ENCODE data around the gene TDG. TPM values are rescaled to one million over a fixed set of nuclear protein-coding genes. Genes with fewer than 3 reads are reported as not detected.

TDG gene
- total RNA-seq, 2 donors from 2014 or later = 53.4 to 58.1 TPM

DNA sequence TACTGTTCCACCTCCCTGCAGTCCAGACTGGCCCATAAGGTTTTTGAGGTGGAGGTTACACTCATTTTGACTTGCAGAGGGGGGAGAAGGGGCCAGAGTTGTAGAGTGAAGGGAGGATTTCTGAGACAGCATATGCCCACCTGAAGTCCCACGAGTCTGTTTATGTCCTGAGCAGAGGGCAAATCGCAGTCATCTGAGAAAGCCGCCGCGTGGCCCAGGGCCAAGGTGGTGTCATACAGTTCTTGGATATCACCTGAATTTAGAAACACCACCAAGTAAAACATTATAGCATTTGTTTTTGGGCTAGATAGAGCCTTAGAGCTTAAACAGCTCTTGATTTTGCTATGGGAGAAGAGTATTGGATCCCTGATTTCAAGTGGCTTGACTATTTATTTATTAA lies 30.9 kb downstream of the TDG start:
- Histone ChIP-seq H3K9ac (ENCODE audit: extremely low read depth, low read length, poor library complexity, severe bottlenecking) (no peak overlapping the region), H3K4me1 (ENCODE audit: control insufficient read depth, insufficient read depth, low read length) (no peaks in the 10 kb centered on the region), H3K36me3 (ENCODE audit: control insufficient read depth, insufficient read depth, low read length) (no peaks in the 10 kb centered on the region), H3K27me3 (ENCODE audit: control insufficient read depth, insufficient read depth, low read length, poor library complexity, severe bottlenecking) (no peaks in the 10 kb centered on the region), H3K9me3 (ENCODE audit: control insufficient read depth, low read length) (no peaks in the 10 kb centered on the region), H3K27ac (ENCODE audit: low read depth, low read length) (no peak overlapping the region), H3K4me3 (ENCODE audit: low read length) (no peak overlapping the region)
- Mint-ChIP-seq H3K9me3 (no peaks in the 10 kb centered on the region), H3K4me1 (peaks cover 4% of the 10 kb centered on the region), H3K27me3 (ENCODE audit: insufficient read depth) (peaks cover 5% of the 10 kb centered on the region), H3K4me3 (no peak overlapping the region), H3K27ac (no peak overlapping the region), H3K36me3 (ENCODE audit: low read depth) (no peaks in the 10 kb centered on the region)
- TF ChIP-seq, protein P1, sequence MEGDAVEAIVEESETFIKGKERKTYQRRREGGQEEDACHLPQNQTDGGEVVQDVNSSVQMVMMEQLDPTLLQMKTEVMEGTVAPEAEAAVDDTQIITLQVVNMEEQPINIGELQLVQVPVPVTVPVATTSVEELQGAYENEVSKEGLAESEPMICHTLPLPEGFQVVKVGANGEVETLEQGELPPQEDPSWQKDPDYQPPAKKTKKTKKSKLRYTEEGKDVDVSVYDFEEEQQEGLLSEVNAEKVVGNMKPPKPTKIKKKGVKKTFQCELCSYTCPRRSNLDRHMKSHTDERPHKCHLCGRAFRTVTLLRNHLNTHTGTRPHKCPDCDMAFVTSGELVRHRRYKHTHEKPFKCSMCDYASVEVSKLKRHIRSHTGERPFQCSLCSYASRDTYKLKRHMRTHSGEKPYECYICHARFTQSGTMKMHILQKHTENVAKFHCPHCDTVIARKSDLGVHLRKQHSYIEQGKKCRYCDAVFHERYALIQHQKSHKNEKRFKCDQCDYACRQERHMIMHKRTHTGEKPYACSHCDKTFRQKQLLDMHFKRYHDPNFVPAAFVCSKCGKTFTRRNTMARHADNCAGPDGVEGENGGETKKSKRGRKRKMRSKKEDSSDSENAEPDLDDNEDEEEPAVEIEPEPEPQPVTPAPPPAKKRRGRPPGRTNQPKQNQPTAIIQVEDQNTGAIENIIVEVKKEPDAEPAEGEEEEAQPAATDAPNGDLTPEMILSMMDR (conservative IDR thresholded peaks at IDR 0.05) = no peak
- DNase-seq = no peak
- WGBS, 2 experiments (ENCODE audit: insufficient coverage in 1 of 2, insufficient read length in 1 of 2) = 99 to 100% methylated on average over 1 to 5 of the region's 5 CpGs

DNA sequence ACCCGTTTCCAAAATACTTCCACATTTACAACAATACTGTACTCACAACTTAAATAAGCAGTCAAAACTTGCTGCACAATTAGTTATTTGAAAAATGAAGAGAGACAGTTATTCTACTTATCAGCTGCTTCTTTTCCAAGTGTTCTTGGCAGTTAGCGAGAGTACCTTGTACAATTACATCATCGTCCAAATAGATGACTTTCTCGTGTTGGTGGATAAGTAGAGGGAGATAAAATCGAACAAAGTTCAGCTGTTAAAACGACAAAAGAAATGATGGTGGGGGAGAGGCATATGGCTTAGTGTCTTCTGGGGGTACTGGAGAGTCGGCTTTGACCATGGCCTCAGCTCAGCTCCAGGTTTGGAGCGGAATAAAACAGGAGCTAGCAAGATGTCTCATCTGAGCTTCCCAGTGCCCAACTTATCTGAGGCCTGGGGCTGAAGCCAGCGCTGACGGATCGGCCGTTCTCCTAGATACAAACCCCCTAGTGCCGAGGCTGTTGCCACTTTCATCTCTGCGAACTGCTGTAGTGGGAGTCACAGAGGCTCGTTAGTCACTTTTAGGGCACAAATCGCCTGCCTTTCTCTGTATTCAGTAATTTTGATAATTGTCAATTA lies 31.7 kb downstream of the TDG start:
- no peaks in the 10 kb centered on the region for H3K36me3 Mint-ChIP-seq (ENCODE audit: low read depth)
- Histone ChIP-seq H3K9me3 (ENCODE audit: control insufficient read depth, low read length) (no peaks in the 10 kb centered on the region), H3K27me3 (ENCODE audit: control insufficient read depth, insufficient read depth, low read length, poor library complexity, severe bottlenecking) (no peaks in the 10 kb centered on the region), H3K4me1 (ENCODE audit: control insufficient read depth, insufficient read depth, low read length) (no peaks in the 10 kb centered on the region), H3K9ac (ENCODE audit: extremely low read depth, low read length, poor library complexity, severe bottlenecking) (no peak overlapping the region), H3K36me3 (ENCODE audit: control insufficient read depth, insufficient read depth, low read length) (no peaks in the 10 kb centered on the region), H3K4me3 (ENCODE audit: low read length) (no peak overlapping the region), H3K27ac (ENCODE audit: low read depth, low read length) (no peak overlapping the region)
- DNase-seq = no peak
- TF ChIP-seq, protein P1 (conservative IDR thresholded peaks at IDR 0.05) = no peak
- WGBS, 2 experiments (ENCODE audit: insufficient coverage in 1 of 2, insufficient read length in 1 of 2) = 92 to 98% methylated on average over 7 to 16 of the region's 16 CpGs
- H3K4me3 Mint-ChIP-seq = no peak overlapping the region
- H3K27ac Mint-ChIP-seq = no peak overlapping the region
- H3K9me3 Mint-ChIP-seq = no peaks in the 10 kb centered on the region
- peaks cover 5% of the 10 kb centered on the region for H3K27me3 Mint-ChIP-seq (ENCODE audit: insufficient read depth)
- peaks cover 4% of the 10 kb centered on the region for H3K4me1 Mint-ChIP-seq

DNA sequence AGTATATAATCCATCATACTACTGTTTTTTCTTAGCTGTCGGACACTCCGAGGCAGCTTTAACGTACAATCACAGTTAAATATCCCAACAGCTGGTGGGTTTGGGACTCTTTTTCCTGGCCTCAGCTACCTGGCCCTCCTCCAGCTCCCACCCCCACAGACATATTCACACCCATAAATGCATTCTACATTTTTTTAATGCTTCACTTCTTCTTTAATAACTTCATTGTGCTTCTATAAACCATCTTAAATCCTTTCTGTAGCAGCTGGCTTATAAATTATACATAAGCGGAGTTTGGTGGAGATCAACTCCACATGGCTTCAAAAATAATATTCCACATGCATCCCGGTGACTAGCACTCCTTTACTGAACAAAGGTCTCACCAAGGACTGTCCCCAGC lies 33.3 kb downstream of the TDG start:
- Mint-ChIP-seq H3K27me3 (ENCODE audit: insufficient read depth) (peaks cover 14% of the 10 kb centered on the region), H3K9me3 (no peaks in the 10 kb centered on the region), H3K27ac (no peak overlapping the region), H3K4me1 (peaks cover 4% of the 10 kb centered on the region), H3K36me3 (ENCODE audit: low read depth) (no peaks in the 10 kb centered on the region), H3K4me3 (no peak overlapping the region)
- Histone ChIP-seq H3K4me3 (ENCODE audit: low read length) (no peak overlapping the region), H3K9me3 (ENCODE audit: control insufficient read depth, low read length) (no peaks in the 10 kb centered on the region), H3K9ac (ENCODE audit: extremely low read depth, low read length, poor library complexity, severe bottlenecking) (no peak overlapping the region), H3K27ac (ENCODE audit: low read depth, low read length) (no peak overlapping the region), H3K27me3 (ENCODE audit: control insufficient read depth, insufficient read depth, low read length, poor library complexity, severe bottlenecking) (no peaks in the 10 kb centered on the region), H3K36me3 (ENCODE audit: control insufficient read depth, insufficient read depth, low read length) (no peaks in the 10 kb centered on the region), H3K4me1 (ENCODE audit: control insufficient read depth, insufficient read depth, low read length) (no peaks in the 10 kb centered on the region)
- TF ChIP-seq, protein P1 (conservative IDR thresholded peaks at IDR 0.05) = no peak
- DNase-seq = no peak
- 93 to 95% methylated on average over 2 to 5 of the region's 5 CpGs for WGBS, 2 experiments (ENCODE audit: insufficient coverage in 1 of 2, insufficient read length in 1 of 2)
